ENCODE results near the gene KIRREL3. TPM values are rescaled to one million over a fixed set of nuclear protein-coding genes. Genes with fewer than 3 reads are reported as not detected.
A peak's percentile ranks its signal among the peaks of the same experiment; 100 is the strongest.

Gene KIRREL3
- total RNA-seq, 2 donors from 2014 or later, result 0.44 to 2.1 TPM

- no peak for ATAC-seq
- DNase-seq, result no peak
- intact Hi-C loops (cut with DNase I), result no loop called here
Observed at GRCh38 chr11:126638648-126639047, 361.9 kb downstream of the KIRREL3 start.

GRCh38 chr11:126637795-126638175 is 362.8 kb downstream of the KIRREL3 start:
- no peak for DNase-seq
- ATAC-seq, result peak in 1 of 2 donors; percentile 80
- intact Hi-C loops (cut with DNase I), result no loop called here

GRCh38 chr11:126636911-126637794 is 363.4 kb downstream of the KIRREL3 start:
- ATAC-seq, result peak in 1 of 2 donors; percentile 92
- intact Hi-C loops (cut with DNase I), result no loop called here
- DNase-seq, result no peak

- ATAC-seq (no peak), DNase-seq (no peak)
Observed at GRCh38 chr11:126635511-126635910, 365.1 kb downstream of the KIRREL3 start.

GRCh38 chr11:126634963-126635362 is 365.6 kb downstream of the KIRREL3 start:
- intact Hi-C loops (cut with DNase I), result no loop called here
- DNase-seq, result no peak
- no peak for ATAC-seq

More at GRCh38 chr11:126635511-126635910, 365.1 kb downstream of the KIRREL3 start:
- intact Hi-C loops (cut with DNase I), result no loop called here

GRCh38 chr11:126633330-126633729 is 367.2 kb downstream of the KIRREL3 start:
- ATAC-seq (no peak), DNase-seq (no peak)
- intact Hi-C loops (cut with DNase I), result no loop called here

- ATAC-seq (no peak), DNase-seq (no peak)
- intact Hi-C loops (cut with DNase I), result no loop called here
Observed at GRCh38 chr11:126630893-126631798, 369.4 kb downstream of the KIRREL3 start.

GRCh38 chr11:126630488-126630887 is 370.1 kb downstream of the KIRREL3 start:
- no peak for DNase-seq
- intact Hi-C loops (cut with DNase I), result no loop called here
- ATAC-seq, result no peak

- intact Hi-C loops (cut with DNase I), result no loop called here
- ATAC-seq (peak in 1 of 2 donors; percentile 79), DNase-seq (no peak)
Observed at GRCh38 chr11:126628790-126629621, 371.6 kb downstream of the KIRREL3 start.

- ATAC-seq (no peak), DNase-seq (no peak)
- intact Hi-C loops (cut with DNase I), result no loop called here
Observed at GRCh38 chr11:126628450-126628789, 372.1 kb downstream of the KIRREL3 start.

GRCh38 chr11:126627421-126627820 is 373.1 kb downstream of the KIRREL3 start:
- intact Hi-C loops (cut with DNase I), result no loop called here
- no peak for ATAC-seq
- no peak for DNase-seq

GRCh38 chr11:126624506-126624905 is 376.1 kb downstream of the KIRREL3 start:
- DNase-seq, result no peak
- no peak for ATAC-seq
- intact Hi-C loops (cut with DNase I), result no loop called here

GRCh38 chr11:126619516-126619915 is 381.1 kb downstream of the KIRREL3 start:
- intact Hi-C loops (cut with DNase I), result no loop called here
- DNase-seq (no peak), ATAC-seq (no peak)

GRCh38 chr11:126615845-126616244 is 384.7 kb downstream of the KIRREL3 start:
- intact Hi-C loops (cut with DNase I), result no loop called here
- DNase-seq (no peak), ATAC-seq (no peak)

- DNase-seq (no peak), ATAC-seq (peak in 1 of 2 donors; percentile 41)
Observed at GRCh38 chr11:126613272-126613671, 387.3 kb downstream of the KIRREL3 start.

GRCh38 chr11:126612671-126613070 is 387.9 kb downstream of the KIRREL3 start:
- ATAC-seq, result no peak
- intact Hi-C loops (cut with DNase I), result no loop called here
- no peak for DNase-seq

More at GRCh38 chr11:126613272-126613671, 387.3 kb downstream of the KIRREL3 start:
- intact Hi-C loops (cut with DNase I), result no loop called here

- intact Hi-C loops (cut with DNase I), result no loop called here
- DNase-seq (no peak), ATAC-seq (no peak)
Observed at GRCh38 chr11:126611438-126611837, 389.1 kb downstream of the KIRREL3 start.

GRCh38 chr11:126608658-126609057 is 391.9 kb downstream of the KIRREL3 start:
- ATAC-seq (no peak), DNase-seq (no peak)
- intact Hi-C loops (cut with DNase I), result loop anchor here in 1 of 2 donors (5.0 kb wide), 2 partner anchors 384 to 739 kb away; no protein-coding TSS in a partner anchor

Measured in left cardiac atrium (tissue), 4 donors.